ENCODE data around the gene POLR2E.

DNA sequence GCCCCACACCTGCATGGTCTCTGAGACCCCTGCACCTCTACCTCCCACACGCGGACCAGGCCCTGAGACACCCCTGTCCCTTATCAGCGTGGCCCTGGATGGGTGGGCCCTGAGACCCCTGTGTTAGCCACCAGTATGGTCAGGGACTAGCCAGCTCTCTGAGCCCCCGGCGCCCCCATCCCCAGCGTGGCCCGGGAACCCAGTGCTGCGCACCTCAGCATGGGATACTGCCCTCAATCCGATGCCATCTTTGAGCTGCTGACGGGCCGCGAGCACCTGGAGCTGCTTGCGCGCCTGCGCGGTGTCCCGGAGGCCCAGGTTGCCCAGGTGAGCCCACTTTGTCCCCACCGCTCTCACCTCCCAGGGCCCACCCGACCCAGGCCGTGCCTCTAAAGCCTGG is 33.2 kb downstream of the POLR2E start:
- no peak for TF ChIP-seq POLR2AphosphoS5 (IDR thresholded peaks at IDR 0.05; ENCODE audit: borderline replicate concordance, low read depth, low read length)
- TF ChIP-seq EZH2 (IDR thresholded peaks at IDR 0.05): no peak
- TF ChIP-seq FOXP2 (optimal IDR thresholded peaks at IDR 0.05; ENCODE audit: control extremely low read depth, extremely low read length, insufficient read depth): no peak

Data from SK-N-MC (cell line).